ENCODE results near the gene SHC4. TPM values are rescaled to one million over a fixed set of nuclear protein-coding genes. Genes with fewer than 3 reads are reported as not detected.

Gene SHC4
- total and polyA plus RNA-seq, 9 of the 15 experiments (the other 6 are each of a cell fraction or from before 2014, with no cell fraction given) = 0.43 to 1.2 (median 0.67) TPM

GRCh38 chr15:48782911-48783310 is 180.8 kb downstream of the SHC4 start:
- DNase-seq (ENCODE audit: extremely low read depth in 1 of 4, low spot score in 3 of 4) = no peak
- H3K9me3 ChIP-seq (replicated peaks; ENCODE audit: control insufficient read depth, insufficient read depth, low read depth, low read length) = no peaks in the 10 kb centered on the region
- H3K4me2 ChIP-seq (ENCODE audit: insufficient read depth, low read length) = no peak overlapping the region
- no peaks in the 10 kb centered on the region for H3K27me3 ChIP-seq (ENCODE audit: control insufficient read depth in 2 of 2, insufficient read depth in 2 of 2, low read length in 2 of 2)
- H3K9me1 ChIP-seq (ENCODE audit: control insufficient read depth, insufficient read depth, low read length) = no peaks in the 10 kb centered on the region
- POLR2A ChIA-PET = no interaction called here
- intact Hi-C loops (cut with micrococcal nuclease) (no loop called here), in situ Hi-C loops (cut with MboI) (no loop called here)
- no peak overlapping the region for H2AFZ ChIP-seq (ENCODE audit: low read depth, low read length)
- H3K4me1 ChIP-seq (replicated peaks in 1 of 2; ENCODE audit: control insufficient read depth in 2 of 2, insufficient read depth in 2 of 2, low read length in 2 of 2) = no peaks in the 10 kb centered on the region
- H3K9ac ChIP-seq (ENCODE audit: insufficient read depth in 1 of 2, low read depth in 2 of 2, low read length in 2 of 2) = no peak overlapping the region
- no peak overlapping the region for H3K27ac ChIP-seq (ENCODE audit: extremely low read depth, low read depth, low read length)
- BruUV-seq (replicated peaks) = no TSS peak
- 80% methylated on average over 2 of the region's 2 CpGs for WGBS (ENCODE audit: insufficient coverage, low coverage, missing lambda C conversion rate)
- no peak for FAIRE-seq
- no peak for ATAC-seq
- H4K20me1 ChIP-seq (replicated peaks; ENCODE audit: control insufficient read depth, insufficient read depth, low read length) = no peaks in the 10 kb centered on the region
- CTCF ChIA-PET (ENCODE audit: low intra/inter-chr PET ratio) = no interaction called here
- H3K79me2 ChIP-seq (ENCODE audit: control insufficient read depth, insufficient read depth, low read length) = no peaks in the 10 kb centered on the region
- TF ChIP-seq CHD4 (IDR thresholded peaks at IDR 0.05; ENCODE audit: insufficient read depth, insufficient replicate concordance, low read depth, low read length, poor library complexity, severe bottlenecking) (no peak), STAT6 (CRISPR knock-in tag; IDR thresholded peaks at IDR 0.05) (no peak), SRF (CRISPR knock-in tag; IDR thresholded peaks at IDR 0.05) (no peak), ZNF584 (CRISPR knock-in tag; IDR thresholded peaks at IDR 0.05; ENCODE audit: low read depth) (no peak), ZNF830 (CRISPR knock-in tag; IDR thresholded peaks at IDR 0.05) (no peak), BACH1 (tag; IDR thresholded peaks at IDR 0.05) (no peak), CUX1 (CRISPR knock-in tag; IDR thresholded peaks at IDR 0.05) (no peak), ZZZ3 (IDR thresholded peaks at IDR 0.05) (no peak)
- peaks cover 79% of the 10 kb centered on the region for H3K36me3 ChIP-seq (ENCODE audit: control insufficient read depth, insufficient read depth, low read length)
- H3K4me3 ChIP-seq = no peak overlapping the region

All from K562 (cell line).